K562 (cell line): ENCODE results near the gene SORCS1. TPM values are rescaled to one million over a fixed set of nuclear protein-coding genes. Genes with fewer than 3 reads are reported as not detected.

Experiments
- ATAC-seq: fragments of 200-7000 bp; cut with Tn5 transposase; 3 replicates; pipeline ENCODE4 v1.9.1; 2020; ENCODE audit warnings: moderate library complexity
- BruUV-seq: library from RNA; stranded (reverse); fragments of 400-500 nt; replicated peaks from 2 replicates; lab custom pipeline; 2021; lab: Mats Ljungman, UMichigan
- CTCF ChIA-PET: fragments of 300-600 bp; formaldehyde crosslinking; extraction: SDS; loops from one replicate; lab custom pipeline; 2021; ENCODE audit warnings: low intra/inter-chr PET ratio; lab: Yijun Ruan, JAX
- POLR2A ChIA-PET: fragments of 300-600, 350-650 bp; sonication (Branson Sonifier 250); formaldehyde crosslinking; extraction: SDS; loops from one replicate; lab custom pipeline; 2021; ENCODE audit warnings: antibody characterized with exemption, inconsistent platforms; lab: Yijun Ruan, JAX
- DNase-seq, 4 experiments: peaks; one replicate each; pipeline versions ENCODE4 v3.0.0 to v3.0.0-alpha.2; 2011 to 2018; ENCODE audit warnings: low spot score in 3 of 4, mixed read lengths in 3 of 4; ENCODE audit errors: extremely low read depth in 1 of 4
- FAIRE-seq: peaks from 2 replicates; lab custom pipeline; 2011; peaks lifted over from hg19 to GRCh38; lab: Jason Lieb, UNC
- H2AFZ ChIP-seq: 2 replicates; pipeline ENCODE4 v1.6.0; 2011; ENCODE audit warnings: low read depth, low read length, control low read depth, inconsistent platforms
- H3K27ac ChIP-seq: fragments of 200-600 bp; 3 replicates; pipeline ENCODE4 v1.8.0; 2011; ENCODE audit warnings: low read depth, mild to moderate bottlenecking, control low read depth, inconsistent platforms, low read length, moderate library complexity, mixed read lengths; ENCODE audit errors: extremely low read depth
- H3K27me3 ChIP-seq, 2 experiments: fragments of 300-600 bp in 1 of 2; 2 replicates in 1 of 2; 3 replicates in 1 of 2; pipeline versions ENCODE4 v1.6.0 to v1.8.0; 2011; ENCODE audit warnings: inconsistent platforms in 2 of 2, low read length in 2 of 2, mild to moderate bottlenecking in 1 of 2, mixed read lengths in 1 of 2, moderate library complexity in 1 of 2; ENCODE audit not compliant: control insufficient read depth in 2 of 2, insufficient read depth in 2 of 2
- H3K36me3 ChIP-seq: fragments of 300-600 bp; 3 replicates; pipeline ENCODE4 v1.8.0; 2011; ENCODE audit warnings: mild to moderate bottlenecking, low read length, inconsistent platforms; ENCODE audit not compliant: control insufficient read depth, insufficient read depth
- H3K4me1 ChIP-seq, 2 experiments: fragments of 200-600 bp in 1 of 2; replicated peaks in 1 of 2; 2 replicates in 1 of 2; 3 replicates in 1 of 2; pipeline versions ENCODE4 v1.5.1 to v1.8.0; 2011; ENCODE audit warnings: inconsistent platforms in 2 of 2, low read length in 2 of 2, mild to moderate bottlenecking in 1 of 2, mixed read lengths in 1 of 2, moderate library complexity in 1 of 2; ENCODE audit not compliant: control insufficient read depth in 2 of 2, insufficient read depth in 2 of 2
- H3K4me2 ChIP-seq: 2 replicates; pipeline ENCODE4 v1.6.1; 2011; ENCODE audit warnings: low read length, control low read depth, inconsistent platforms, mixed read lengths; ENCODE audit not compliant: insufficient read depth
- H3K4me3 ChIP-seq: fragments of 200-600 bp; sonication (generic), shearing (Covaris generic); 2 replicates; pipeline ENCODE4 v1.5.1; 2016; ENCODE audit warnings: control low read depth, inconsistent platforms
- H3K79me2 ChIP-seq: fragments of 200-600 bp; 3 replicates; pipeline ENCODE4 v1.8.0; 2011; ENCODE audit warnings: low read length, inconsistent platforms; ENCODE audit not compliant: control insufficient read depth, insufficient read depth
- H3K9ac ChIP-seq, 2 experiments: 2 replicates each; pipeline versions ENCODE4 v1.6.0 to v1.6.1; 2011; ENCODE audit warnings: low read depth in 2 of 2, low read length in 2 of 2, control low read depth in 1 of 2, inconsistent platforms in 1 of 2, mild to moderate bottlenecking in 1 of 2, mixed read lengths in 1 of 2; ENCODE audit not compliant: insufficient read depth in 1 of 2
- H3K9me1 ChIP-seq: one replicate; pipeline ENCODE4 v1.6.0; 2011; ENCODE audit warnings: inconsistent platforms, mild to moderate bottlenecking, low read length, moderate library complexity; ENCODE audit not compliant: control insufficient read depth, insufficient read depth
- H3K9me3 ChIP-seq: replicated peaks from 2 replicates; pipeline ENCODE4 v1.5.1; 2011; ENCODE audit warnings: low read depth, low read length, inconsistent platforms; ENCODE audit not compliant: control insufficient read depth, insufficient read depth
- H4K20me1 ChIP-seq: replicated peaks from 2 replicates; pipeline ENCODE4 v1.6.1; 2011; ENCODE audit warnings: low read length, inconsistent platforms, mixed read lengths; ENCODE audit not compliant: control insufficient read depth, insufficient read depth
- BHLHE40 ChIP-seq: IDR thresholded peaks from 2 replicates; pipeline ENCODE4 v1.6.1; 2011; ENCODE audit warnings: low read length, improper control_type of control experiment
- GTF2E2 ChIP-seq: fragments of 200-800 bp; sonication (Bioruptor generic); IDR thresholded peaks from 2 replicates; pipeline ENCODE4 v1.6.1; 2016; ENCODE audit warnings: missing genetic modification characterization, missing compliant biosample characterization
- HOMEZ ChIP-seq: fragments of 250-450 bp; sonication (Bioruptor Pico); IDR thresholded peaks from 2 replicates; pipeline ENCODE4 v1.4.0; 2020; ENCODE audit warnings: mild to moderate bottlenecking, moderate library complexity
- ZNF140 ChIP-seq: fragments of 250-450 bp; sonication (Bioruptor Pico); IDR thresholded peaks from 2 replicates; pipeline ENCODE4 v1.8.0; 2021; ENCODE audit warnings: moderate library complexity, mild to moderate bottlenecking, inconsistent platforms
- ZNF764 ChIP-seq: fragments of 250-450 bp; sonication (Bioruptor Pico); IDR thresholded peaks from 2 replicates; pipeline ENCODE4 v1.4.0; 2020; ENCODE audit warnings: low read depth, mild to moderate bottlenecking, moderate library complexity
- WGBS: fragments of 100-300 bp; shearing (Covaris generic); methylation state at CpG from one replicate; pipeline ENCODE4 v1.1.6; 2016; ENCODE audit warnings: low coverage, mixed read lengths; ENCODE audit not compliant: insufficient coverage; ENCODE audit errors: missing lambda C conversion rate; 5-methylcytosine and 5-hydroxymethylcytosine counted together
- in situ Hi-C: fragments of 300-500 bp; cut with MboI; formaldehyde crosslinking; loops from 4 replicates; pipeline ENCODE4 v1.15.0; 2018; ENCODE audit warnings: inconsistent platforms, mixed read lengths
- intact Hi-C: fragments of 100-400 bp; cut with micrococcal nuclease; formaldehyde crosslinking; loops from 2 replicates; pipeline ENCODE4 v1.14.2; 2022
- polyA plus RNA-seq, 8 experiments: library from polyadenylated mRNA; depleted of rRNA in 4 of 8; stranded (reverse) in 5 of 8; unstranded in 3 of 8; fragments of >200 nt; fragmentation: Nextera tagmentation in 2 of 8; fragmentation: Illumina TruSeq in 1 of 8; extraction: Ambion mirVana in 2 of 8; extraction: Trizol in 1 of 8; gene quantifications; 2 replicates each; pipeline versions ENCODE4 v1.2.1 to v1.2.3, GENCODE V29; 2011 to 2014; ENCODE audit warnings: inconsistent platforms in 1 of 8, missing spikeins in 1 of 8
- total RNA-seq, 7 experiments: library from RNA; depleted of rRNA in 6 of 7; stranded (reverse); fragments of >200 nt in 6 of 7; fragmentation: Illumina TruSeq in 2 of 7; extraction: Trizol in 2 of 7; gene quantifications; 2 replicates each; pipeline versions ENCODE4 v1.2.1 to v1.2.3, GENCODE V29; 2011 to 2021; ENCODE audit warnings: low replicate concordance in 1 of 7

Gene SORCS1
- total and polyA plus RNA-seq, 9 of the 15 experiments (the other 6 are each of a cell fraction or from before 2014, with no cell fraction given), result 1.5 to 3.9 (median 2.7) TPM

GRCh38 chr10:106987362-106987761 lies 177.1 kb downstream of the SORCS1 start (continued):
- TF ChIP-seq ZNF764 (CRISPR knock-in tag), result no peak
- TF ChIP-seq HOMEZ (CRISPR knock-in tag), result no peak
- TF ChIP-seq ZNF140 (CRISPR knock-in tag), result no peak
- no peak for TF ChIP-seq GTF2E2 (tag)

GRCh38 chr10:106982268-106982667 lies 182.2 kb downstream of the SORCS1 start:
- H3K36me3 ChIP-seq, result no peaks in the 10 kb centered on the region
- no peaks in the 10 kb centered on the region for H3K9me3 ChIP-seq
- H4K20me1 ChIP-seq, result no peaks in the 10 kb centered on the region
- CTCF ChIA-PET, result no interaction called here
- FAIRE-seq (no peak), DNase-seq (no peak), ATAC-seq (no peak)
- WGBS, result 76% methylated on average over 4 of the region's 4 CpGs
- no peaks in the 10 kb centered on the region for H3K79me2 ChIP-seq
- POLR2A ChIA-PET, result no interaction called here
- no peak overlapping the region for H3K4me2 ChIP-seq
- no TSS peak for BruUV-seq
- H3K4me1 ChIP-seq, result no peaks in the 10 kb centered on the region
- no peak overlapping the region for H2AFZ ChIP-seq
- no peaks in the 10 kb centered on the region for H3K27me3 ChIP-seq
- H3K4me3 ChIP-seq, result no peak overlapping the region
- no peak for TF ChIP-seq BHLHE40
- H3K9me1 ChIP-seq, result no peaks in the 10 kb centered on the region
- intact Hi-C loops, result no loop called here
- in situ Hi-C loops, result no loop called here
- no peak overlapping the region for H3K27ac ChIP-seq
- H3K9ac ChIP-seq, result no peak overlapping the region
